NCI-H1694 (cell line): ENCODE results near the gene NPC1.
"Not testable (repeated sequence)": the region's sequence is repeated elsewhere in the genome, so short reads cannot be mapped to it uniquely, and the experiment has no call there.

Experiments used
- DNase-seq: peaks from one replicate; lab custom pipeline; 2025; lab: John Stamatoyannopoulos, UW

The NPC1 gene

DNA sequence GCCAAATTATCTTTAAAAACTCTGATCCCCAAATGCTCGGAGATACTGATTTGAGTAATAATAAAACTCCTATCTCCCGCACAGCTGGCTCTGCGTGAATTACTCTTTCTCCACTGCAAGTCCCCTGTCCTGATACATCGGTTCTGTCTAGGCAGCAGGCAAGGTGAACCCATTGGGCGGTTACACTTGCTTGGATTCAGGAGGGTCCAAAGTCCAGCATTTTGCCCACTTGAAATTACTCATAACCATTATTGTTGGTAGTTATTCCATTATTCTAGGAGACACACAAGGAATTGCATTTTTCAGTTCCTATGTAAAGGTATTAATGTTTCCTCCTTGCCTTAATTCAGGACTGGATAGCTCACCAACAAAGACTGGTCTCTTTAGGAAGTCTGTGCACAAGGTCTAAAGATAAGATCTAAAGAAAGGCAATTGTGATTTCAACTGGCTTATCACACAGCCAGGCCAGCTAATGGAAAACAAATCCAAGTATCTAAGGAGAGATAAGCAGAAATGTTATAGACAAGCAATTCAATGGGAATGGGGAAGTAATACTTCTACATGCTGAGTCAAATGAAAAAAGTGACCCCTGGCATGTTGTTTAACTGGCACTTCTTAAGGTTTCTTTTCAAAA is 23.2 kb upstream of the NPC1 start:
- DNase-seq, result no peak

- no peak for DNase-seq
Measured at GRCh38 chr18:23608211-23608610, 21.9 kb upstream of the NPC1 start.

- DNase-seq, result no peak
Measured at GRCh38 chr18:23605941-23606340, 19.6 kb upstream of the NPC1 start.

- DNase-seq, result no peak
Measured at GRCh38 chr18:23599809-23600208, 13.5 kb upstream of the NPC1 start.

DNA sequence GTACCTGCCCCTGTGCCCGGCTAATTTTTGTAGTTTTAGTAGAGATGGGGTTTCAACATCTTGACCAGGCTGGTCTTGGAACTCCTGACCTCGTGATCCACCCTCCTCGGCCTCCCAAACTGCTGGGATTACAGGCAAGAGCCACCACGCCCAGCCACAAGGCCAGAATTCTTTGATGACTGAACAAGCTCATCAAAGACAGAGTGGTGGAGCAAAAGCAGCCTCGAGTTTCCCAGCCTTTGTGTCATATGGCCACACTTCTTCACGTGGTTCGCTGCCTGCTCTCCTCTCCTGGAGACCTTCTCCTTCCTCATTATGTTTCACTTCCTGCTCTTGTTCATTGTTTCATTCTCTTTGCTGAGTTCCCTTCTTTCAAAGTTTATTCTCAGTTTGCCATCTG is 9.9 kb upstream of the NPC1 start:
- DNase-seq, result no peak

DNA sequence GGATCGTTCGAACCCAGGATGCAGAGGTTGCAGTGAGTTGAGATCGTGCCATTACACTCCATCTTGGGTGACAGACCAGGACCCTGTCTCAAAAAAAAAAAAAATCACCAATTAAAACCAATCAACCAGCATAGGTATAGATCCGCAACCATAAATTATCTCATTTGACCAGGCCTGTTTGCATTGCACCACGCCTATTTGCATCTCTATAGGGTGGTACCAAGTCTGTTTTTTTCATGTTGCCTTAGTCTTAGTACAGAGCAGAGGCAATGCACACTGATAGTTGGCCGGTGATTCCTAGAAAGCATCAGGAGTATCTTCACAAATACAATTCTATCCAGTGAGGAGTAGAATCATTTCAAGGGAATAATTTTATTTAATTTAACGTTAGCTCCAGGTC is 9.3 kb upstream of the NPC1 start:
- DNase-seq, result no peak

DNA sequence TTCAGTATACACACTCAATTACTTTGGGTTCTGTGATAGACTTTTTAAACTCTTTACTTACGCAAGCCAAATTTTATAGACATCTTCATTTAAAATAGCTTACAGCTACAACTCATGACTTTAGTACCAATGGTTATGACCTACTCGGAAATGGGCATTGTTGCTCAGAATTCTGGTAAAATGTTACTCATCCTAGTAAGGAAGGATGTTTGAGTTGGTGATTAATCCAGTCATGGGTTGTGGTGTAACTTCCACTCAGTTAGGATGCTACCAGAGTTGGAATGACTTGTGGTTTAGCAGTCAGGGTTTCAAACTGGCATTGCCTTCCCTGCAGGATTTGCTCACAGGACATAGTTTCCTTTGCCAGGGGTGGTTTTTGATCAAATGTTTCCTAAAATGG is 7.4 kb upstream of the NPC1 start:
- no peak for DNase-seq

GRCh38 chr18:23592911-23593310 is 6.6 kb upstream of the NPC1 start:
- DNase-seq, result no peak

DNA sequence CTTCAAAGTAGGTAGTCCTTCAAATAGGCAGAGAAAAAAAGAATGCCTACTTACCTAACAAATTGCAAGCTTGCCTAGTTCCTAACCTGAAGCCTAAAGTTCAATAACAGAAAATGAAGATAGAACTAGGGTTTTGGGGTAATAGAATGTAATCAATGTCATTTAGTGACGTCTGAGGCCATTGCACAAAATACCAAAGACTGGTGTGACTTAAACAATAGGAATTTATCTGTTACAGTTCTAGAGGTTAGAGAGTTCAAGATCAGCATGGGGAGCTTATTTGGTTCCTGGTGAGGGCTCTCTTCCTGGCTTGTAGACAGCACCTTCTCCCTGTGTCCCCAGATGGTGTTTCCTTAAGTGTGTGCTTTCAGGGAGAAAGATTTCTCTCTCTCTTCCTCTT is 4.7 kb upstream of the NPC1 start:
- no peak for DNase-seq

DNA sequence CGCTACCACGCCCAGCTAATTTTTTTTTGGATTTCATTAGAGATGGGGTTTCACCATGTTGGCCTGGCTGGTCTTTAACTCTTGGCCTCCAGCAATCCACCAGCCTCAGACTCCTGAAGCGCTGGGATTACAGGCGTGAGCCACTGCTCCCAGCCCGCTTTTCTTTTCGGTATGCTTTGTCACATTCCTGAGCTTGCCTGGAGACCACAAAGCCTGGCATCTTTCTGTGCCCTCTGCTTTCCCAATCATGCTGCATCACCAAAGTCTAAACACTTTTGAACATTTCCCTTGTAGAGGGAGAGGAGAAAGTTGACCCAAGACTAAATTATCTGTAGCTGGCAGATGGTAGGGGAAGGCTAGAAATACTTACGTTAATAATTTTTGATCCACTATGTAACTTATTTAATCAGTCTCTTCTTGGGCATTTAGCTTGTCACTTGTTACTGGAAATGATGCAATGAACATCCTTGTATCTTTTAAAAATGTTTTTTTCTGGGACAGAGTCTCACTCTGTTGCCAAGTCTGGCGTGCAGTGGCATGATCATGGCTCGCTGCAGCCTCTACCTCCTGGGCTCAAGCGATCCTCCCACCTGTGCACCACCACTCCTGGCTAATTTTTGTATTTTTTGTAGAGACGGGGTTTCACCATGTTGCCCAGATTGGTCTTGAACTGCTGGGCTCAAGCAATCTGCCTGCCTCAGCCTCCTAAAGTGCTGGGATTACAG is 2.7 kb upstream of the NPC1 start:
- DNase-seq, result no peak

DNA sequence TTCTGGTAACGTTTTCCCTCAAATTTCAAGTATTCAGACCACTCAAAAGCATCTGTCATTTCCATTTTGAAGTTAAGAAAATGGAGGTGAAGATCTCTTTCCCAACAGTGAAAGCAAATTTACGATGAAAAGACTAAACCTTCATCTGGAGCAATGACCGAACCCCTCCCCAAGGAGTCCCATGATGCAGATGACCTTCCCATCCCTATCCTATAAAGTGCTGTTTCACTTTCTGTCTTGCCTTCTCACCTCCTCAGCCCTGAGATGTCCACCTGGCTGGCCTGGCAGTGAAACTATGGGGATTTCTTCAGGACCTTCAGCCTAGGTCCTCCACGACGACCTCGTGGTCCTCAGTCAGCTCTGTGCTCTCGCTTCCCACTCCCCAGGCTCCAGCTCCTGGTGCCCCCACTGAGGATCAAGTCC is 925 bp upstream of the NPC1 start:
- DNase-seq, result no peak

DNA sequence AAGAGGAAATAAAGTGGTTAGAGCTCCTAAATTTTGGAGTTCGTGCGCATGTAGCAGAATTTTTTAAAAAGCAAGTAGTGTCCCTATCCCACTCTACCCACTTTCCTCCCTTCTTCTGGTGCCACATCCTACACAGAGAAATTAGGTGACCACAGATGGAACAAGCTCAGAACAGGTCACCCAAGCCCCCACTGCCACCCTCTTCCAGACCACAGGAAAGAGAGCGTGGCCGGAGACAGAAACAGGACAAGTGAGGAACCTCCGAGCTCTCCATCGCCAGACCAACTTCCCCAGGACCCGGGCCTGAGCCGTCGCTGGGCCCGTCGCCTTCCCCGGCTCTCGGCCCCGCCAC is 433 bp downstream of the NPC1 start:
- DNase-seq, result no peak

DNA sequence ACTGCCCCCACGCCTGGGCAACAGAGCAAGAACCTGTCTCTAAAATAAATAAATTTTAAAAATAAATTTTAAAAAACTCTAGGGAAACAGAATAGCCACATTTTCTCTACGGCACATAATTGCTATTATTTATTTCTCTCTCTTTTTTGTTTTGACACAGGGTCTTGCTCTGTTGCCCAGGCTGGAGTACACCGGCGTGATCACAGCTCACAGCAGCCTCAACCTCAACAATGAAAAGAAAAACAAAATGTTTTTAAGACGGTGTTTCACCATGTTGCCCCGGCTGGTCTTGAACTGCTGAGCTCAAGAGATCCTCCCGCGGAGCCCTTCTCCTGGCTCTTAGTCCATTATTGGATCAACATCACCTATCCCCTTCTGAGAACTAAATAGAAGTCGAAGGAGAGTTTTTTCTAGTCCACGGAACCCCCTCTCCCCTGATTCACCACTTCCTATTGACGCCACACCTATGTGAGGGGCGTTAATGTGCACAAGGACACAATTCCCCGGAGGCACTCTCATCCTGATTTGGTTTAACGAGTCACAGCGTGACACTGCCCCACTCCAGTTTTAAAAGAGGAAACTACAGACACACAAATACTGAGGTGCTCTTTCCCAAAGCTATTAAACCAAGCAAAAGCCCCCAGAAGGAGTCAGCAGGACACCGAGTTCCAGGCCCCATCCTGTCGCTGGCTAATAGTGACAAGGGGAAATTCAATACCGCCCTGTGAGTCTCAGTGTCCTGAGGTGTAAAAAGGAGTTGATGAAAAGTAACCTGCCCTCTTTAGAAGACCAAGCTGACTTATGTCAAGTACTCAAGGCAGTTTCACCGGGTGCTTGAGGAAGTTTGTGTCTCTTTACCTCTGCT is 1.1 kb downstream of the NPC1 start:
- DNase-seq, result no peak

DNA sequence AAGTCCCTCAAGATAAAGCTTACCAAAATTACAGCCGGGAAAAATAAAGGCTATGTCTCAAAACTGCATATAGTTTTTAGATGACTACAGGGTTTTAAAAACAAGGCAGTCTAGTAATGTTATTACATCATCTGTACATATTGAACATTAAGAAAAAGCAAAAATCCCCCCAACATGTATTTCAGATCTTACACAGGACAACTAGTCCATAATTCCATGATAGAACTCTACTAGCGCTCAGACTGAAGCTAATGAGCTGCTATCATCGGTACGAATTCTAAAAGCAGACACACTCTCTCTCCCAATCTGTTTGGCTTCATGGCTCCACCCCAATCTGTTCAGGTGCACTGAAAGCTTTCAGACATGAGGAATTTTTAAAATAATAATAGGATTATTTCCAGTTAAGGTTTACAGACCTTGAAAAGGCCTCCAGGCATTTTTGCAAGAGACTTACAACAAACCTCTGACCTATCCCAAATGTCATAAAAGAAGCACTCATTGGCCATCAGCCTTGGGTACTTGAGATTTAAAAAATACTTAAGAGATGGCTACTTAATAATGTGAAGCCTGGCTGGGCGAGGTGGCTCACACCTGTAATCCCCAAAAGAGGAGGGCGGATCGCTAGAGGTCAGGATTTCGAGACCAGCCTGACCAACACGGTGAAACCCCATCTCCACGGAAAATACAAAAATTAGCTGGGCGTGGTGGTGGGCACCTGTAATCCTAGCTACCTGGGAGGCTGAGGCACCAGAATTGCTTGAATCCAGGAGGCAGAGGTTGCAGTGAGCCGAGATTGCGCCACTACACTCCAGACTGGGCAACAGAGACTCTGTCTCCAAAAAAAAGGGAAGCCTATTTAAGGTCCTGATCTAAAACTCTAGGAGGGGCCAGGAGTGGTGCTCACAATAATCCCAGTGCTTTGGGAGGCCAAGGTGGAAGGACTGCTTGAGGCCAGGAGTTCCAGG is 2.0 kb downstream of the NPC1 start:
- no peak for DNase-seq

DNA sequence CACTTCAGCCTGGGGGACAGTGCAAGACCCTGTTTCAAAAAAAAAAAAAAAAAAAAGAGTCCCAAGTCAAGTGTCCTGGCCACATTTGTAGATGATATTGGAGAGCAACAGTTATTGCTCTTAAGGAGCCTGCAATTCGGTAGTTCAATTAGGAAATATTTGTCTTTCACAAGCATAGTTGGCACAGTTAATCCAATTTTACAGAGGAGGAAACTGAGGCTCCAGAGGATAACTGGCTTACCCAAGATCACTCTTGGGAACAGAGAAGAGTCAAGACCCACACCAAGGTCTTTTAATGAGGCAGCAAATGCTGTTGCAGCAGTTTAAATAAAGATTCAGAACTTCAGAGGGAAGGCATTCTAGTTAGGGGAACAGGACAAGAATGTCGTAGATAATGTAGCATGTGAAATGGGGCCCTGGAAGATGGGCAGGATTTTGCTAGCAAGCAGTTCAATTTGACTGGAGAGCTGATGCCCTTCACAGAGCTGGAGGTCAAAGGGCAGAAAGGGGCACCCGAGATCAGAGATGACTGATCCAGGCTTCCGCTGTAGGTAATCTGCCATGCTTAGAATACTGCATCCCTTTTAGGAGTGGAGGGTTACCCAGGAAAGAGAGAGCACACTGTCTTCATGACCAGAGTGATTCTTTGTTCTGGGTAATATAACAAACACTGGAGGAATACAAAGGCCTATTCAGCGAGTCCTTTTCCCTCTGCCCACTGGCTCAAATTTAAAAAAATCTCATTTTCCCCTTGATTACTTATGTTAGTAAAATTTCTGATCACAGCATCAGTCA is 3.0 kb downstream of the NPC1 start:
- DNase-seq, result no peak

GRCh38 chr18:23580677-23581367 is 5.5 kb downstream of the NPC1 start:
- no peak for DNase-seq

GRCh38 chr18:23578891-23579653 is 7.2 kb downstream of the NPC1 start:
- DNase-seq, result no peak

DNA sequence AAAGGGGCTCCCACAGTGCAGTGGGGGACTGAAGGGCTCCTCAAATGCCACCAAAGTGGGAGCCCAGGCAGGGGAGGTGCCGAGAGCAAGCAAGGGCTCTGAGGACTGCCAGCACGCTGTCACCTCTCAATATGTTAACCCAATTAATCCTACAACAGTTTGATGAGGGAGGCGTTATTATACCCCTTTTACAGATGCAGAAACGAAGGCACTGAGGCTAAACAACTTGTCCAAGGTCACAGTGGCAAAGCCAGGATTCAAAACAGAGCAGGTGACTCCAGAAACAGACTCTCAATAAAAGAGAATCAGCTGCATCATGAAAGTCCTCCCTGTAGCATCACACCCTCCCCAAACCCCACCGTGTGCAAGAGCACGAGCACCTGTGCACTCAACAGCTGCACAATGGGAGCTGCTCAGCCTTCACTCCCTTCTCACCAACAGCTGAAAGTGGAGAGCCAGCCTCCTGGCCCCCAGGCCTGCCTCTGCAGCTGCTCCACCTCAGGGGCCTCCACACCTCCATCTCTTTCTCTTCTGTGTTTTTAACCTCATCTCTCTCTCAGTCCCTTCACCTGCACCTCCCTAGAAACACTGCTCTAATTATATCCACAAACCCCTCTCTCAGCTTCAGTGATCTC is 8.1 kb downstream of the NPC1 start:
- DNase-seq, result no peak

DNA sequence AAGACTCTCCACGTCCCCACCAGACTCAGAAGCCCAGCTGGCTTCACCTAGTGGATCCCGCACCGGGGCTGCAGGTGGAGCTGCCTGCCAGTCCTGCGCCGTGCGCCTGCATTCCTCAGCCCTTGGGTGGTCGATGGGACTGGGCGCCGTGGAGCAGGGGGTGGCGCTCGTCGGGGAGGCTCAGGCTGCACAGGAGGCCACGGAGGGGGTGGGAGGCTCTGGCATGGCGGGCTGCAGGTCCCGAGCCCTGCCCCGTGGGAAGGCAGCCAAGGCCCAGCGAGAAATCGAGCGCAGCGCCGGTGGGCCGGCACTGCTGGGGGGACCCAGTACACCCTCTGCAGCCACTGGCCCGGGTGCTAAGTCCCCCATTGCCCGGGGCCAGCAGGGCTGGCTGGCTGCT is 8.8 kb downstream of the NPC1 start:
- not testable (repeated sequence) for DNase-seq
